Measurements from ENCODE around the gene ABCG8.

Gene ABCG8

GRCh38 chr2:43818761-43819160 lies 20.0 kb upstream of the ABCG8 start:
- H3K4me3 Mint-ChIP-seq, result no peak overlapping the region
- H3K36me3 Mint-ChIP-seq, result peaks cover 5% of the 10 kb centered on the region
- no peak overlapping the region for H3K27ac Mint-ChIP-seq
- H3K27me3 Mint-ChIP-seq, result peaks cover 14% of the 10 kb centered on the region
- H3K9me3 Mint-ChIP-seq, result peaks cover 3% of the 10 kb centered on the region
- peak; percentile 82 for ATAC-seq
- H3K4me1 Mint-ChIP-seq, result no peaks in the 10 kb centered on the region

GRCh38 chr2:43819491-43820163 lies 19.1 kb upstream of the ABCG8 start:
- H3K9me3 Mint-ChIP-seq, result peaks cover 3% of the 10 kb centered on the region
- no peak for ATAC-seq
- H3K4me3 Mint-ChIP-seq, result no peak overlapping the region
- H3K36me3 Mint-ChIP-seq, result peaks cover 5% of the 10 kb centered on the region
- H3K27me3 Mint-ChIP-seq, result peaks cover 14% of the 10 kb centered on the region
- H3K4me1 Mint-ChIP-seq, result no peaks in the 10 kb centered on the region
- no peak overlapping the region for H3K27ac Mint-ChIP-seq

- no peaks in the 10 kb centered on the region for H3K9me3 Mint-ChIP-seq
- no peak for ATAC-seq
- no peak overlapping the region for H3K27ac Mint-ChIP-seq
Observed at GRCh38 chr2:43822839-43823238, 15.9 kb upstream of the ABCG8 start.

GRCh38 chr2:43823751-43824150 lies 15.0 kb upstream of the ABCG8 start:
- H3K36me3 Mint-ChIP-seq, result no peaks in the 10 kb centered on the region
- peaks cover 14% of the 10 kb centered on the region for H3K27me3 Mint-ChIP-seq
- no peaks in the 10 kb centered on the region for H3K4me1 Mint-ChIP-seq
- H3K27ac Mint-ChIP-seq, result no peak overlapping the region
- no peaks in the 10 kb centered on the region for H3K9me3 Mint-ChIP-seq
- H3K4me3 Mint-ChIP-seq, result no peak overlapping the region
- no peak for ATAC-seq

More at GRCh38 chr2:43822839-43823238, 15.9 kb upstream of the ABCG8 start:
- peaks cover 14% of the 10 kb centered on the region for H3K27me3 Mint-ChIP-seq
- no peaks in the 10 kb centered on the region for H3K4me1 Mint-ChIP-seq
- H3K4me3 Mint-ChIP-seq, result no peak overlapping the region
- no peaks in the 10 kb centered on the region for H3K36me3 Mint-ChIP-seq

GRCh38 chr2:43824512-43824911 lies 14.3 kb upstream of the ABCG8 start:
- Mint-ChIP-seq H3K4me3 (no peak overlapping the region), H3K27ac (no peak overlapping the region), H3K27me3 (peaks cover 20% of the 10 kb centered on the region), H3K9me3 (no peaks in the 10 kb centered on the region), H3K4me1 (no peaks in the 10 kb centered on the region), H3K36me3 (no peaks in the 10 kb centered on the region)
- no peak for ATAC-seq

- peaks cover 23% of the 10 kb centered on the region for H3K27me3 Mint-ChIP-seq
- H3K4me1 Mint-ChIP-seq, result no peaks in the 10 kb centered on the region
- no peak overlapping the region for H3K4me3 Mint-ChIP-seq
- no peak overlapping the region for H3K27ac Mint-ChIP-seq
- H3K36me3 Mint-ChIP-seq, result no peaks in the 10 kb centered on the region
- no peak for ATAC-seq
- H3K9me3 Mint-ChIP-seq, result no peaks in the 10 kb centered on the region
Observed at GRCh38 chr2:43824951-43825493, 13.7 kb upstream of the ABCG8 start.

GRCh38 chr2:43825841-43826240 lies 12.9 kb upstream of the ABCG8 start:
- Mint-ChIP-seq H3K27ac (no peak overlapping the region), H3K9me3 (no peaks in the 10 kb centered on the region), H3K4me3 (no peak overlapping the region), H3K27me3 (peaks cover 32% of the 10 kb centered on the region), H3K36me3 (no peaks in the 10 kb centered on the region), H3K4me1 (no peaks in the 10 kb centered on the region)
- ATAC-seq, result no peak

GRCh38 chr2:43826305-43827250 lies 12.2 kb upstream of the ABCG8 start:
- H3K36me3 Mint-ChIP-seq, result no peaks in the 10 kb centered on the region
- no peak overlapping the region for H3K27ac Mint-ChIP-seq
- peaks cover 35% of the 10 kb centered on the region for H3K27me3 Mint-ChIP-seq
- peaks cover 5% of the 10 kb centered on the region for H3K4me1 Mint-ChIP-seq
- H3K4me3 Mint-ChIP-seq, result no peak overlapping the region
- no peaks in the 10 kb centered on the region for H3K9me3 Mint-ChIP-seq
- no peak for ATAC-seq

GRCh38 chr2:43831543-43832294 lies 7.1 kb upstream of the ABCG8 start:
- no peak overlapping the region for H3K4me3 Mint-ChIP-seq
- ATAC-seq, result peak; percentile 35

GRCh38 chr2:43832457-43832856 lies 6.3 kb upstream of the ABCG8 start:
- peaks cover 28% of the 10 kb centered on the region for H3K27me3 Mint-ChIP-seq
- no peak overlapping the region for H3K27ac Mint-ChIP-seq
- no peaks in the 10 kb centered on the region for H3K9me3 Mint-ChIP-seq
- ATAC-seq, result no peak
- H3K4me1 Mint-ChIP-seq, result peaks cover 7% of the 10 kb centered on the region
- no peak overlapping the region for H3K4me3 Mint-ChIP-seq
- no peaks in the 10 kb centered on the region for H3K36me3 Mint-ChIP-seq

More at GRCh38 chr2:43831543-43832294, 7.1 kb upstream of the ABCG8 start:
- no peak overlapping the region for H3K27ac Mint-ChIP-seq
- H3K27me3 Mint-ChIP-seq, result peaks cover 28% of the 10 kb centered on the region
- H3K9me3 Mint-ChIP-seq, result no peaks in the 10 kb centered on the region
- H3K36me3 Mint-ChIP-seq, result no peaks in the 10 kb centered on the region
- H3K4me1 Mint-ChIP-seq, result peaks cover 7% of the 10 kb centered on the region

- H3K27me3 Mint-ChIP-seq, result peaks cover 13% of the 10 kb centered on the region
- ATAC-seq, result no peak
- H3K4me3 Mint-ChIP-seq, result no peak overlapping the region
- H3K9me3 Mint-ChIP-seq, result no peaks in the 10 kb centered on the region
- H3K4me1 Mint-ChIP-seq, result no peaks in the 10 kb centered on the region
- no peaks in the 10 kb centered on the region for H3K36me3 Mint-ChIP-seq
- no peak overlapping the region for H3K27ac Mint-ChIP-seq
Observed at GRCh38 chr2:43837033-43837432, 1.7 kb upstream of the ABCG8 start.

- peaks cover 13% of the 10 kb centered on the region for H3K27me3 Mint-ChIP-seq
- ATAC-seq, result no peak
- no peak overlapping the region for H3K4me3 Mint-ChIP-seq
- no peak overlapping the region for H3K27ac Mint-ChIP-seq
- no peaks in the 10 kb centered on the region for H3K9me3 Mint-ChIP-seq
- no peaks in the 10 kb centered on the region for H3K4me1 Mint-ChIP-seq
- no peaks in the 10 kb centered on the region for H3K36me3 Mint-ChIP-seq
Observed at GRCh38 chr2:43837831-43838559, 776 bp upstream of the ABCG8 start.

- Mint-ChIP-seq H3K4me3 (no peak overlapping the region), H3K9me3 (no peaks in the 10 kb centered on the region), H3K4me1 (no peaks in the 10 kb centered on the region), H3K36me3 (no peaks in the 10 kb centered on the region), H3K27ac (no peak overlapping the region), H3K27me3 (peaks cover 13% of the 10 kb centered on the region)
- no peak for ATAC-seq
Observed at GRCh38 chr2:43839776-43840564, 1.2 kb downstream of the ABCG8 start.

GRCh38 chr2:43840965-43841364 lies 2.2 kb downstream of the ABCG8 start:
- Mint-ChIP-seq H3K4me3 (no peak overlapping the region), H3K36me3 (no peaks in the 10 kb centered on the region), H3K27me3 (peaks cover 13% of the 10 kb centered on the region), H3K27ac (no peak overlapping the region), H3K4me1 (no peaks in the 10 kb centered on the region), H3K9me3 (no peaks in the 10 kb centered on the region)
- ATAC-seq, result no peak

Measured in stimulated activated memory B cell treated with anti-CD40 and anti-IgM and Interleukin-4, amounts not matched to agents 10 μg/mL and 1 μg/mL and 100 μg/mL, for 72 hours (primary cell).